Measurements from ENCODE around the gene LRRC72.
"Not testable (repeated sequence)": the region's sequence is repeated elsewhere in the genome, so short reads cannot be mapped to it uniquely, and the experiment has no call there.

LRRC72 gene

DNA sequence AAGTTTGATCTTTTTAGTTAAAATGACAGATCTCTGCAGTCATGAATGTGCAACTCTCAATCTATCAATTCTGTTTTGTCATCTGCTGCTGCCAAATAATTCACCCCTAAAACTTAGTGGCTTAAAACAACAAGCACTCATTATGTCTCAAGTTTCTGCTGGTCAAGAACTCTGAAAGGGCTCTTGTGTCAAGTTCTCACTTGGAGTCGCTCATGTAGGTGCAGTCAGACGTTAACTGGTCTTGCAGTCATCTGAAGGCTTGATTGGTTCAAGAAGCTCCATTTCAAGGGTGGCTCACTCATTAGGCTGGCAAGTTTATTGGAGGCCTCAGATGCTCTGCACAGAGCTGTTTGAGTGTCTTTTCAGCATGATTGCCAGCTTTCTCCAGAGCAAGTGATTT, 28.5 kb upstream of the LRRC72 start:
- Histone ChIP-seq H3K9me3 (ENCODE audit: control insufficient read depth, low read length) (no peaks in the 10 kb centered on the region), H3K27ac (ENCODE audit: insufficient read depth, low read depth, low read length, poor library complexity, severe bottlenecking) (no peak overlapping the region), H3K4me3 (ENCODE audit: insufficient read depth, low read depth, low read length) (no peak overlapping the region), H3K27me3 (ENCODE audit: control insufficient read depth, insufficient read depth, low read length, poor library complexity, severe bottlenecking) (no peaks in the 10 kb centered on the region), H3K4me1 (ENCODE audit: control insufficient read depth, insufficient read depth, low read length) (no peaks in the 10 kb centered on the region), H3K36me3 (ENCODE audit: control insufficient read depth, insufficient read depth, low read length) (no peaks in the 10 kb centered on the region)
- 88 to 92% methylated on average over 2 of the region's 2 CpGs for WGBS, 2 experiments

DNA sequence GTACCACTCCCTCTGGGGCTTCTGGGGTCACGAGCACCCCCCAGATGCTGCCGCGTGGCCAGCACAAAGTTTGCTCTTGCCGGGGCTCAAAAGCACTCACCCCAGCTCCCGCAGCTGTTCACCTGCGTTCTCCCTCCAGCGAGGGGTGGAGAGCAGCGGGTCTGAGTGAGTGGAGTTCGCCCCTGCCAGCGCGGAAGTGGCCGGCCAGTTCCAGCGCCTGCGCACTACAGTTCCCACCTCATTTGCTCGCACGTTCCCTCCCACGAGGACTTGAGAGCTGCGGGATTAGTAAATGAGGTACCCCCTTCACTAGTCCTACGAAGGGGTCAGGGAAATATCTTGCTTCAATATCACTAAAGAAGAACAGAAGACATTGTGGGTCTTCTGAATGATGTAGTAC, 24.3 kb upstream of the LRRC72 start:
- Histone ChIP-seq H3K9me3 (ENCODE audit: control insufficient read depth, low read length) (no peaks in the 10 kb centered on the region), H3K4me1 (ENCODE audit: control insufficient read depth, insufficient read depth, low read length) (no peaks in the 10 kb centered on the region), H3K36me3 (ENCODE audit: control insufficient read depth, insufficient read depth, low read length) (no peaks in the 10 kb centered on the region), H3K4me3 (ENCODE audit: insufficient read depth, low read depth, low read length) (no peak overlapping the region), H3K27me3 (ENCODE audit: control insufficient read depth, insufficient read depth, low read length, poor library complexity, severe bottlenecking) (no peaks in the 10 kb centered on the region), H3K27ac (ENCODE audit: insufficient read depth, low read depth, low read length, poor library complexity, severe bottlenecking) (no peak overlapping the region)
- WGBS, 2 experiments = 96% methylated on average over 19 of the region's 19 CpGs

DNA sequence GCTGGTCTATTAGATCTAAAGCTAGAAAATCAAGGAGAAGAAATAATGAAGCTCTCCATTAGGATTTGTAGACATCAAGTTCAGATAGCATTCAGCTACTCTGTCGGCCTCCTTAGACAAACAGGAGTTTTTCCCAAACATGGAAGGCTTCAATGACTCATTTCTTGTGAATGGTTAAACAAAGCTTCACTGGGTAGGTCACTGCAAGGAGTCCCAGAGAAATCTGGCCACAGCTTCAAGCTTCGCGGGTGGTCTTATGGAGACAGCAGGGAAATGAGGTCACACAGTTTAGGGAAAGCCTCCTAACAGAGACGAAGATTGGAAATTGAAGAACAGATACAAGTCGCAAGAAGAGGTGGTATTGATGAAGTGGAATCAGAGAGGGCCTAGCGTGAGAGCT, 22.6 kb upstream of the LRRC72 start:
- Histone ChIP-seq H3K4me1 (ENCODE audit: control insufficient read depth, insufficient read depth, low read length) (no peaks in the 10 kb centered on the region), H3K27me3 (ENCODE audit: control insufficient read depth, insufficient read depth, low read length, poor library complexity, severe bottlenecking) (no peaks in the 10 kb centered on the region), H3K36me3 (ENCODE audit: control insufficient read depth, insufficient read depth, low read length) (no peaks in the 10 kb centered on the region), H3K4me3 (ENCODE audit: insufficient read depth, low read depth, low read length) (no peak overlapping the region), H3K27ac (ENCODE audit: insufficient read depth, low read depth, low read length, poor library complexity, severe bottlenecking) (no peak overlapping the region), H3K9me3 (ENCODE audit: control insufficient read depth, low read length) (no peaks in the 10 kb centered on the region)
- WGBS, 2 experiments = 79 to 92% methylated on average over 6 of the region's 6 CpGs

DNA sequence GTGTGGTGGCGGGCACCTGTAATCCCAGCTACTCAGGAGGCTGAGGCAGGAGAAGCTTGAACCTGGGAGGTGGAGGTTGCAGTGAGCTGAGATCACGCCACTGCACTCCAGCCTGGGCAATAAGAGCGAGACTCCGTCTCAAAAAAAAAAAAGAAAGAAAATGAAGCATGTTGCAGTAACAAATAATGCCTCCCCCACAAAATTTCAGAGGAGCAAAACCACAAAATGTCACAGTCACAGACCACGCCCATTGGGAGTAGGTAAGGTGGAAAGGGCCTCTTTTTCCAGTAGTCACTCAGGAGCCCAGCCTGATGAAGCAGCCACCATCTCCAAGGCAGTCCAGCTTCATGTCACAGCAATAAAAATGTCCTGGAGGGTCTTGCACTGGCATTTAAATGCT, 20.2 kb upstream of the LRRC72 start:
- not testable (repeated sequence) for H3K27me3 ChIP-seq (ENCODE audit: control insufficient read depth, insufficient read depth, low read length, poor library complexity, severe bottlenecking); H3K9me3 ChIP-seq (ENCODE audit: control insufficient read depth, low read length); H3K4me3 ChIP-seq (ENCODE audit: insufficient read depth, low read depth, low read length); H3K27ac ChIP-seq (ENCODE audit: insufficient read depth, low read depth, low read length, poor library complexity, severe bottlenecking); H3K36me3 ChIP-seq (ENCODE audit: control insufficient read depth, insufficient read depth, low read length); H3K4me1 ChIP-seq (ENCODE audit: control insufficient read depth, insufficient read depth, low read length)
- WGBS, 2 experiments = 90 to 91% methylated on average over 2 to 5 of the region's 5 CpGs

DNA sequence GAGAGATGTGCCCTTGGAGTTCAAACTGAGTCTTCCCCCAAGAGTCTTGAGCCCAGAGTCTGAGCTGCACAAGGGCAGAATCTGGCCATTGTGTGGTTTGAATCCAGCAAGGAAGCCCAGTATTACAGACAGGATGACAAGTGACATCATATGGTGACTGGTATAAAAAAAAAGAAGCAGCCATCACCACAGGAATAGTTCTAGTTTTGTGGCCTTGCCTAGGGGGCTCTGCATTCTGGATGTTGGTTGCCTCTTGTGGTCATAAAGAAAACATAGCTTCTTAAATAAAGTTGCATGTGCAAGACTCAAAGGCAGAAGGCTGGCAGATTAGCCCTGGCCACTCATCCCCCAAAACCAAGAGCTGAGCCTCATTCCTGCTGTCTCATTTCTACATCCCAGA, 16.8 kb upstream of the LRRC72 start:
- no peaks in the 10 kb centered on the region for H3K9me3 ChIP-seq (ENCODE audit: control insufficient read depth, low read length)
- H3K4me1 ChIP-seq (ENCODE audit: control insufficient read depth, insufficient read depth, low read length) = no peaks in the 10 kb centered on the region
- H3K27ac ChIP-seq (ENCODE audit: insufficient read depth, low read depth, low read length, poor library complexity, severe bottlenecking) = no peak overlapping the region
- H3K27me3 ChIP-seq (ENCODE audit: control insufficient read depth, insufficient read depth, low read length, poor library complexity, severe bottlenecking) = no peaks in the 10 kb centered on the region
- H3K4me3 ChIP-seq (ENCODE audit: insufficient read depth, low read depth, low read length) = no peak overlapping the region
- no peaks in the 10 kb centered on the region for H3K36me3 ChIP-seq (ENCODE audit: control insufficient read depth, insufficient read depth, low read length)

DNA sequence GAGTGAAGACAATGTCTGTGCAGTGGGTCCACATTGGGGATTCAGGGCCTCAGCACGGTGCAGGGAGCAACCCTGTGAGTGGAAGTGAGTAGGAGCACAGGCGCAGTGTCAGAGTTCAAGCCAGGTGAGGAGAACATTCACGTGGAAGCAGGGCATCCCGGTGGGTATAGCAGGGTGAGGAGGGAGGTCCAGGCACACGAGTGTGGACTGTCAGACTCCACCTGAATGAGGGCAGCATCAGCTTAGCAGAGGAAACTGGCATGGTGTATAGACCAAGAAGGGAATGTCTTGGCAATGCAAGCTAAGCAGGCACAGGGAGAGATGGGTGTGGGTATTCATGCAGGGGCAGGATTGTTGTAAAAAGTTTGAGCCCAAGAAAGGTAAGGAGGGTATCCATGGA, 15.3 kb upstream of the LRRC72 start:
- Histone ChIP-seq H3K9me3 (ENCODE audit: control insufficient read depth, low read length) (no peaks in the 10 kb centered on the region), H3K36me3 (ENCODE audit: control insufficient read depth, insufficient read depth, low read length) (no peaks in the 10 kb centered on the region), H3K4me3 (ENCODE audit: insufficient read depth, low read depth, low read length) (no peak overlapping the region), H3K4me1 (ENCODE audit: control insufficient read depth, insufficient read depth, low read length) (no peaks in the 10 kb centered on the region), H3K27me3 (ENCODE audit: control insufficient read depth, insufficient read depth, low read length, poor library complexity, severe bottlenecking) (no peaks in the 10 kb centered on the region), H3K27ac (ENCODE audit: insufficient read depth, low read depth, low read length, poor library complexity, severe bottlenecking) (no peak overlapping the region)
- WGBS, 2 experiments = 91 to 93% methylated on average over 5 of the region's 5 CpGs

DNA sequence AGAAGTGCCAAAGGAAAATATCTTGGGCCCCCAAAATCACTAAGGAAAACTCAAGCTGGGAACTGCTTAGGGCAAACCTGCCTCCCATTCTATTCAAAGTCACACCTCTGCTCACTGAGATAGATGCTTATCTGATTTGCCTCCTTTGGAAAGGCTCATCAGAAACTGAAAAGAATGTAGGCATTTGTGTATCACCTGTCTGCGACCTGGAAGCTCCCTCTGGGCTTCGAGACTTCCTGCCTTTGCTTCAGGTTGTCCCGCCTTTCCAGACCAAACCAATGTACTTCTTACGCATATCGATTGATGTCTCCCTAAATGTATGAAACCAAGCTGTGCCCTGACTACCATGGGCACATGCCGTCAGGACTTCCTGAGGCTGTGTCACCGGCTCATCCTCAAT, 14.5 kb upstream of the LRRC72 start:
- Histone ChIP-seq H3K36me3 (ENCODE audit: control insufficient read depth, insufficient read depth, low read length) (no peaks in the 10 kb centered on the region), H3K4me1 (ENCODE audit: control insufficient read depth, insufficient read depth, low read length) (no peaks in the 10 kb centered on the region), H3K4me3 (ENCODE audit: insufficient read depth, low read depth, low read length) (no peak overlapping the region), H3K27ac (ENCODE audit: insufficient read depth, low read depth, low read length, poor library complexity, severe bottlenecking) (no peak overlapping the region), H3K9me3 (ENCODE audit: control insufficient read depth, low read length) (no peaks in the 10 kb centered on the region), H3K27me3 (ENCODE audit: control insufficient read depth, insufficient read depth, low read length, poor library complexity, severe bottlenecking) (no peaks in the 10 kb centered on the region)
- WGBS, 2 experiments = 93 to 95% methylated on average over 7 of the region's 7 CpGs

DNA sequence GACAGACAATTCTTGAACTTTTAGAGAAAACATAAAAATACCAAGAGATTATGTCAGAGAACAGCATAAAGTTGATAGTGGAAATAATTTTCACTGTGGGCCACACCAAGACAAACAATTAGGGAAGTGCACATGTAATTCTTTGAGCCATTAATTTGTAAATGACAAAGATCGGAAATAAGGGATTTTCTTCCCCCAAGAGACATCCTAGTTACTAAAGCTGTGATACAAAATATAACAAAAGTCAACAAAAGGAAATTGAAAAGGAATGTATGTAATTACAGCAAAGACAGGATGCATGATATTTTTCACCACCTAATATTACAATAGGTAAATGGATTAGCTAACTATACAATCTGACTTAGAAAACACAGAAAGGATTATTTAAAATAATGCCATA, 12.4 kb upstream of the LRRC72 start:
- H3K36me3 ChIP-seq (ENCODE audit: control insufficient read depth, insufficient read depth, low read length) = no peaks in the 10 kb centered on the region
- no peaks in the 10 kb centered on the region for H3K9me3 ChIP-seq (ENCODE audit: control insufficient read depth, low read length)
- no peak overlapping the region for H3K27ac ChIP-seq (ENCODE audit: insufficient read depth, low read depth, low read length, poor library complexity, severe bottlenecking)
- no CpG with 5 or more reads among the region's 1 CpG for WGBS, 2 experiments
- H3K27me3 ChIP-seq (ENCODE audit: control insufficient read depth, insufficient read depth, low read length, poor library complexity, severe bottlenecking) = no peaks in the 10 kb centered on the region
- no peaks in the 10 kb centered on the region for H3K4me1 ChIP-seq (ENCODE audit: control insufficient read depth, insufficient read depth, low read length)
- no peak overlapping the region for H3K4me3 ChIP-seq (ENCODE audit: insufficient read depth, low read depth, low read length)

DNA sequence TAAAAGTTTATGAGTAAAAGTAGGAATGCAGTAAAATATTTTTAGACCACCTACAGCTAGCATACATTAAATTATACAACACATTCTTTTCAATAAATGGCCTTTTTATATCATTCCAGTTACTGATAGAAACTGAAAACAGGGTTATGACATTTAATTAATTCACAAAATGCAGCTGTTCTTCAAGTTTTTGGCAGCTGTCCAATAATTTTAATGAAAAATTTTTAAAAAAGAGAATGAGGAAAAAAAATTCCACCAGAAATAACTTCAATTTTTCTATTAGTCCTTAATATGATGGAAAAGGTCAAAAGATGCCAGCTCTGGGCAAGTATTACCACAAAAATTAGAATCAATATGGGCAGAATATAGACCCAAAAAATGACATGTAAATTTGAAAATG, 11.9 kb upstream of the LRRC72 start:
- H3K36me3 ChIP-seq (ENCODE audit: control insufficient read depth, insufficient read depth, low read length) = no peaks in the 10 kb centered on the region
- no peaks in the 10 kb centered on the region for H3K4me1 ChIP-seq (ENCODE audit: control insufficient read depth, insufficient read depth, low read length)
- no peak overlapping the region for H3K27ac ChIP-seq (ENCODE audit: insufficient read depth, low read depth, low read length, poor library complexity, severe bottlenecking)
- no peaks in the 10 kb centered on the region for H3K9me3 ChIP-seq (ENCODE audit: control insufficient read depth, low read length)
- H3K27me3 ChIP-seq (ENCODE audit: control insufficient read depth, insufficient read depth, low read length, poor library complexity, severe bottlenecking) = no peaks in the 10 kb centered on the region
- H3K4me3 ChIP-seq (ENCODE audit: insufficient read depth, low read depth, low read length) = no peak overlapping the region

DNA sequence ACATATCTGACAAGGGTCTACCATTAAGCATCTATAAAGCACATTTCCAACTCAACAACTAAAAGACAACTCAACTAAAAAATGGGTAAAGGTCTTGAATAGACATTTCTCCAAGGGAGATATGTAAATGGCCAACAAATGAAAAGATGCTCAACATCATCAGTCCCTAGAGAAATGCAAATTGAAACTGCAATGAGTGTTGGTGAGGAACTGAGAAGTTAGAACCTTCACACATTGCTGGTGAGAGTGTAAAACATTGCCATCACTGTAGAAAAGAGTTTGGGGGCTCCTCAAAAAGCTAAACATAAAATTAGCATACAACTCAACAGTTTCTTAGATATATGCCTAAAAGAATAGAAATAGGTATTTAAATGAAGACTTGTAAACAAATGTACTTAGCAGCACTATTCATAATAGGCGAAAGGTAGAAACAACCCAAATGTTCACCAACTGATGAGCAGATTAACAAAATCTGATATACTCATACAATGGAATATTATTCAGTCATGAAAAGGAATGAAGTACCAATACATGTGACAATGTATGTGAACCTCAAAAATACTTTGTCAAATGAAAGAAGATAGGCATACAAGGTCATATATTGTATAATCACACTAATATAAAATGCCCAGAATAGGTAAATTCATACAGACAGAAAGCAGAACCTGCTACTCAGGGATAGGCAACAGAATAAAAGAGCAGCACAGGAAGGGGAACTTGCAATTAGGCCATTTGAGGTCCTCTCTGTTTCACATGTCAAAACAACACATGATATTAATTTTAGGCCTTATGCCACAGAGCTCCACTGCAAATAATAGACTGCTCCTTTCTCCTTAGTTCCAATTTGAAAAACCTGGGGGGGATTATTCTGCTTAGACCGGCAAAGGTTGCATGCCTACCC, 10.6 kb upstream of the LRRC72 start:
- no peaks in the 10 kb centered on the region for H3K36me3 ChIP-seq (ENCODE audit: control insufficient read depth, insufficient read depth, low read length)
- 84 to 91% methylated on average over 1 of the region's 2 CpGs for WGBS, 2 experiments
- no peak overlapping the region for H3K4me3 ChIP-seq (ENCODE audit: insufficient read depth, low read depth, low read length)
- no peaks in the 10 kb centered on the region for H3K27me3 ChIP-seq (ENCODE audit: control insufficient read depth, insufficient read depth, low read length, poor library complexity, severe bottlenecking)
- no peaks in the 10 kb centered on the region for H3K9me3 ChIP-seq (ENCODE audit: control insufficient read depth, low read length)
- no peak overlapping the region for H3K27ac ChIP-seq (ENCODE audit: insufficient read depth, low read depth, low read length, poor library complexity, severe bottlenecking)
- no peaks in the 10 kb centered on the region for H3K4me1 ChIP-seq (ENCODE audit: control insufficient read depth, insufficient read depth, low read length)

DNA sequence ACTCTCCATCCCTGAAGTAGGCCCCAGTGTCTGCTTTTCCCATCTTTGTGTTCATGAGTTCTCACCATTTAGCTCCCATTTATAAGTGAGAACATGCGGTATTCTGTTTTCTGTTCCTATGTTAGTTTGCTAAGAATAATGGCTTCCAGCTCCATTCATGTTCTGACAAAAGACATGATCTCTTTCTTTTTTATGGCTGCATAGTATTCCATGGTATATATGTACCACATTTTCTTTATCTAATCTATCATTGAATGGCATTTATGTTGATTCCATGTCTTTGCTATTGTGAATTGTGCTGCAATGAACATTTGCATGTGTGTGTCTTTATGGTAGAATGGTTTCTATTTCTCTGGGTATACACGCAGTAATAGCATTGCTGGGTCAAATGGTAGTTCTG, 6.6 kb upstream of the LRRC72 start:
- not testable (repeated sequence) for H3K4me1 ChIP-seq (ENCODE audit: control insufficient read depth, insufficient read depth, low read length); H3K36me3 ChIP-seq (ENCODE audit: control insufficient read depth, insufficient read depth, low read length); H3K27me3 ChIP-seq (ENCODE audit: control insufficient read depth, insufficient read depth, low read length, poor library complexity, severe bottlenecking); H3K27ac ChIP-seq (ENCODE audit: insufficient read depth, low read depth, low read length, poor library complexity, severe bottlenecking); H3K9me3 ChIP-seq (ENCODE audit: control insufficient read depth, low read length); H3K4me3 ChIP-seq (ENCODE audit: insufficient read depth, low read depth, low read length)
- 88 to 96% methylated on average over 2 of the region's 2 CpGs for WGBS, 2 experiments
